Measurements from ENCODE around the gene ZBTB8A. TPM values are rescaled to one million over a fixed set of nuclear protein-coding genes. Genes with fewer than 3 reads are reported as not detected.
"Not testable (repeated sequence)": the region's sequence is repeated elsewhere in the genome, so short reads cannot be mapped to it uniquely, and the experiment has no call there.

ZBTB8A gene
- total and polyA plus RNA-seq, 7 donors, result 1.8 to 10.8 (median 5.6) TPM

DNA sequence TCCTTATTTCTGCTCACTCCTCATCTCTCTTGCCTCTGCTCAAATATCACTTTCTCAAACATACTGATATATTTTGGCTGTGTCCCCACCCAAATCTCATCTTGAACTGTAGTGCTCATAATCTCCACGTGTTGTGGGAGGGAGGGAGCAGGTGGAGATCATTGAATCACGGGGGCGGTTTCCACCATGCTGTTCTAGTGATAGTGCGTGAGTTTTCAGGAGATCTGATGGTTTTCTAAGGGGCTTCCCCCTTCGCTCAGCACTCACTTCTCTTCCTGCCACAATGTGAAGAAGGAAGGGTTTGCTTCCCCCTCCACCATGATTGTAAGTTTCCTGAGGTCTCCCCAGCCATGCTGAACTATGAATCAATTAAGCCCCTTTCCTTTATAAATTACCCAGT, 84.5 kb downstream of the ZBTB8A start:
- Histone ChIP-seq H3K4me1 (no peaks in the 10 kb centered on the region), H3K27ac (no peak overlapping the region), H3K9me3 (no peaks in the 10 kb centered on the region), H3K36me3 (peaks cover 0 to 27% (median 15%) of the 10 kb centered on the region in 4 donors), H3K27me3 (no peaks in the 10 kb centered on the region), H3K4me3 (no peak overlapping the region)
- TF ChIP-seq EP300 (IDR thresholded peaks at IDR 0.05), result no peak
- TF ChIP-seq, protein P1, sequence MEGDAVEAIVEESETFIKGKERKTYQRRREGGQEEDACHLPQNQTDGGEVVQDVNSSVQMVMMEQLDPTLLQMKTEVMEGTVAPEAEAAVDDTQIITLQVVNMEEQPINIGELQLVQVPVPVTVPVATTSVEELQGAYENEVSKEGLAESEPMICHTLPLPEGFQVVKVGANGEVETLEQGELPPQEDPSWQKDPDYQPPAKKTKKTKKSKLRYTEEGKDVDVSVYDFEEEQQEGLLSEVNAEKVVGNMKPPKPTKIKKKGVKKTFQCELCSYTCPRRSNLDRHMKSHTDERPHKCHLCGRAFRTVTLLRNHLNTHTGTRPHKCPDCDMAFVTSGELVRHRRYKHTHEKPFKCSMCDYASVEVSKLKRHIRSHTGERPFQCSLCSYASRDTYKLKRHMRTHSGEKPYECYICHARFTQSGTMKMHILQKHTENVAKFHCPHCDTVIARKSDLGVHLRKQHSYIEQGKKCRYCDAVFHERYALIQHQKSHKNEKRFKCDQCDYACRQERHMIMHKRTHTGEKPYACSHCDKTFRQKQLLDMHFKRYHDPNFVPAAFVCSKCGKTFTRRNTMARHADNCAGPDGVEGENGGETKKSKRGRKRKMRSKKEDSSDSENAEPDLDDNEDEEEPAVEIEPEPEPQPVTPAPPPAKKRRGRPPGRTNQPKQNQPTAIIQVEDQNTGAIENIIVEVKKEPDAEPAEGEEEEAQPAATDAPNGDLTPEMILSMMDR (IDR thresholded peaks at IDR 0.05), result no peak
- no peak for TF ChIP-seq POLR2A (IDR thresholded peaks at IDR 0.05)
- no peak for TF ChIP-seq POLR2AphosphoS5 (IDR thresholded peaks at IDR 0.05)
- DNase-seq, result no peak
- 57 to 78% methylated on average over 5 of the region's 5 CpGs for whole genome bisulfite sequencing, 2 donors
- intact Hi-C loops (cut with DNase I), result no loop called here

DNA sequence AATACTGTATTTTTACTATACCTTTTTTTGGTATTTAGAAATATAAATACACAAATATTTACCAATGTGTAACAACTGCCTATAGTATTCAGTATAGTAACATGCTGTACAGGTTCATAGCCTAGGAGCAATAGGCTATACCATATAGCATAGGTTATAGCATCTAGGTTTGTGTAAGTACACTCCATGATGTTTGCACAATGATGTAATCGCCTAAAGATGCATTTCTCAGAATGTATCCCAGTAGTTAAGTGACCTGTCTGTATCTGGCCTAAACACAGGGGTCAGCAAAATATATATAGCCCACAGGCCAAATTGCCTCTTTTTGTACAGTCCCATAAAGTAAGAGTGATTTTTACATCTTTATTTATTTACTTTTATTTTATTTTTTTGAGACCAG, 86.9 kb downstream of the ZBTB8A start:
- no peak overlapping the region for H3K27ac ChIP-seq
- H3K4me1 ChIP-seq, result no peaks in the 10 kb centered on the region
- intact Hi-C loops (cut with DNase I), result no loop called here
- H3K36me3 ChIP-seq, result peaks cover 0 to 47% (median 17%) of the 10 kb centered on the region in 4 donors
- H3K4me3 ChIP-seq, result no peak overlapping the region
- no peak for DNase-seq
- WGBS, 2 donors, result 78 to 81% methylated on average over 1 of the region's 1 CpG
- TF ChIP-seq, protein P1 (IDR thresholded peaks at IDR 0.05), result no peak
- no peak for TF ChIP-seq EP300 (IDR thresholded peaks at IDR 0.05)
- no peak for TF ChIP-seq POLR2AphosphoS5 (IDR thresholded peaks at IDR 0.05)
- no peaks in the 10 kb centered on the region for H3K27me3 ChIP-seq
- no peaks in the 10 kb centered on the region for H3K9me3 ChIP-seq

DNA sequence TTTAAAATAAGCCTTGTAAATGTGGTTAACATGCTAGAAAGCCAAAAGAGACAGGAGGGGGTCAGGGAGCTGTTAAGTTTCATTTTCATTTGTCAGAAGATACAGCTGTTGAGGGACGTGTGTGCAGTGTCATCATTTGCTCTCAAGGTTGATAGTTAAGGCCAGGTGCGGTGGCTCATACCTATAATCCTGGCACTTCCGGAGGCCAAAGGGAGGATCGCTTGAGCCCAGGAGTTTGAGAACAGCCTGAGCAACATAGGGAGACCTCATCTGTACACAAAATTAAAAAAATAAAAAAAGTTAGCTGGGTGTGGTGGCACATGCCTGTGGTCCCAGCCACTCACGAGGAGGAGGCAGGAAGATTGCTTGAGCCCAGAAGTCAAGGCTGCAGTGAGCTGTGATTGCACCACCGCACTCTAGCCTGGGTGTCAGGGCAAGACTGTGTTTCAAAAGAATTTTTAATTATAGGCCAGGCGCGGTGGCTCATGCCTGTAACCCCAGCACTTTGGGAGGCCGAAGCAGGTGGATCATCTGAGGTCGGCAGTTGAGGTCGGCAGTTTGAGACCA, 88.5 kb downstream of the ZBTB8A start:
- H3K27ac ChIP-seq, result no peak overlapping the region
- intact Hi-C loops (cut with DNase I), result no loop called here
- TF ChIP-seq POLR2AphosphoS5 (IDR thresholded peaks at IDR 0.05), result no peak
- no peak for TF ChIP-seq POLR2A (IDR thresholded peaks at IDR 0.05)
- TF ChIP-seq, protein P1 (IDR thresholded peaks at IDR 0.05), result no peak
- TF ChIP-seq EP300 (IDR thresholded peaks at IDR 0.05), result no peak
- H3K4me3 ChIP-seq, result no peak overlapping the region
- H3K36me3 ChIP-seq, result peaks cover 0 to 60% (median 17%) of the 10 kb centered on the region in 4 donors
- no peaks in the 10 kb centered on the region for H3K9me3 ChIP-seq
- 70 to 80% methylated on average over 11 of the region's 11 CpGs for WGBS, 2 donors
- no peak for DNase-seq
- no peaks in the 10 kb centered on the region for H3K4me1 ChIP-seq
- H3K27me3 ChIP-seq, result no peaks in the 10 kb centered on the region

DNA sequence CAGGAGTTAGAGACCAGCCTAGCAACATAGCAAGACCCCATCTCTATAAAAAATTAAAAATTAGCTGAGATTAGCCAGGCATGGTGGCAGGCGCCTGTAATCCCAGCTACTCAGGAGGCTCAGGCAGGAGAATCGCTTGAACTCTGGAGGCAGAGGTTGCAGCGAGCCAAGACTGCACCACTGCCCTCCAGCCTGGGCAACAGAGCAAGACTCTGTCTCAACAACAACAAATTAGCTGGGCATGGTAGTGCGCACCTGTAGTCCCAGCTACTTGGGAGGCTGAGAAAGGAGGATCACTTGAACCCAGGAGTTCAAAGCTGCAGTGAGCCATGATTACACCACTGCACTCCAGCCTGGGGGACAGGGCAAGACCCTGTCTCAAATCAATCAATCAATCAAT, 90.9 kb downstream of the ZBTB8A start:
- DNase-seq; H3K4me1 ChIP-seq; intact Hi-C loops (cut with DNase I); H3K9me3 ChIP-seq; H3K27me3 ChIP-seq; H3K4me3 ChIP-seq; H3K27ac ChIP-seq: not testable (repeated sequence)
- H3K36me3 ChIP-seq, result peaks cover 0 to 78% (median 21%) of the 10 kb centered on the region in 4 donors
- WGBS, 2 donors, result 98 to 99% methylated on average over 4 of the region's 4 CpGs

DNA sequence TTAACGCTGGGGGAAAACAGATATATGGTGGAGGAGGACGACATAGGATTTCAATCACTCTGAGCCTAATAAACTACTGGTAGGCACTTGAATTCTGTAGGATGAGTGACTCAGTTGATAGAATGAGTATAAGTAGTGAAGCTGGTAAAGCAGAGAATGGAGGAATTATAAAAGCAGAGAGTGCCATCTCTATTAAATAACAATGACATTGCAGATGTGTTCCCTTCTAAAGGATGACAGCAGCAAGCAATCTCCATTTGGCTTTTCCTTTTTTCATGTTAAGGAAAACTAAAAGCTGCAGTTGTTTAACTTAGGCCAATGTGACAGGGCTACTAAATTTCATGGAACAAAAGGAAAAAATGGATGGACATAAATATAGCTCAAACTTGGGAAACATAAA, 93.6 kb downstream of the ZBTB8A start:
- H3K4me1 ChIP-seq, result no peaks in the 10 kb centered on the region
- H3K36me3 ChIP-seq, result peaks cover 0 to 61% (median 14%) of the 10 kb centered on the region in 4 donors
- no peaks in the 10 kb centered on the region for H3K9me3 ChIP-seq
- H3K27me3 ChIP-seq, result no peaks in the 10 kb centered on the region
- TF ChIP-seq POLR2A (IDR thresholded peaks at IDR 0.05) (no peak), POLR2AphosphoS5 (IDR thresholded peaks at IDR 0.05) (no peak), EP300 (IDR thresholded peaks at IDR 0.05) (no peak)
- TF ChIP-seq, protein P1 (IDR thresholded peaks at IDR 0.05), result no peak
- H3K27ac ChIP-seq, result no peak overlapping the region
- 81 to 85% methylated on average over 2 of the region's 2 CpGs for WGBS, 2 donors
- no peak for DNase-seq
- intact Hi-C loops (cut with DNase I), result no loop called here
- H3K4me3 ChIP-seq, result no peak overlapping the region
